T-cell (primary cell): ENCODE measurements around the gene TMEM185B. TPM values are rescaled to one million over a fixed set of nuclear protein-coding genes. Genes with fewer than 3 reads are reported as not detected.

Experiments
- ATAC-seq, 4 experiments: fragments of 200-7000 bp in 3 of 4; fragments of 150-1000 bp in 1 of 4; cut with Tn5 transposase; replicated peaks in 1 of 4; 1 replicate in 3 of 4; 2 replicates in 1 of 4; pipeline ENCODE4 v1.10.0; 2021; ENCODE audit warnings: moderate library complexity in 3 of 4, mild to moderate bottlenecking in 2 of 4, moderate number of reproducible peaks in 1 of 4
- CTCF ChIA-PET, 2 donors: fragments of 300-600 bp; sonication (Branson Sonifier 250); formaldehyde crosslinking; loops; one replicate each; lab custom pipeline; 2022; ENCODE audit warnings: antibody characterized with exemption in 2 of 2; lab: Charles Lee
- POLR2A ChIA-PET, 2 donors: fragments of 300-600 bp; sonication (Branson Sonifier 250); formaldehyde crosslinking; loops; one replicate each; lab custom pipeline; 2022; ENCODE audit warnings: antibody characterized with exemption in 2 of 2; lab: Charles Lee
- DNase-seq, 35 experiments: peaks; one replicate each; pipeline versions ENCODE4 v3.0.0 to v3.0.0-alpha.2; 2013 to 2023
- H3K27ac ChIP-seq: one replicate; pipeline ENCODE4 v1.5.1; 2013; ENCODE audit warnings: low read length
- H3K27me3 ChIP-seq, 2 experiments: replicated peaks in 1 of 2; 1 replicate in 1 of 2; 2 replicates in 1 of 2; pipeline versions ENCODE4 v1.6.1 to v1.7.0; 2013; ENCODE audit warnings: low read length in 1 of 2, mixed read lengths in 1 of 2; ENCODE audit not compliant: control insufficient read depth in 2 of 2, insufficient read depth in 2 of 2; ENCODE audit errors: extremely low read depth in 1 of 2
- H3K36me3 ChIP-seq, 2 donors: 1 replicate in 1 of 2; 2 replicates in 1 of 2; pipeline versions ENCODE4 v1.6.1 to v1.7.0; 2013; ENCODE audit warnings: low read length in 1 of 2; ENCODE audit not compliant: control insufficient read depth in 2 of 2, insufficient read depth in 1 of 2; ENCODE audit errors: extremely low read depth in 1 of 2
- H3K4me1 ChIP-seq, 2 experiments: 1 replicate in 1 of 2; 2 replicates in 1 of 2; pipeline versions ENCODE4 v1.6.1 to v1.7.0; 2013; ENCODE audit warnings: low read length in 2 of 2, mixed read lengths in 1 of 2; ENCODE audit not compliant: insufficient read depth in 2 of 2, control insufficient read depth in 1 of 2; ENCODE audit errors: extremely low read depth in 1 of 2
- H3K4me3 ChIP-seq, 2 donors: 1 replicate in 1 of 2; 2 replicates in 1 of 2; pipeline versions ENCODE4 v1.5.1 to v1.7.0; 2013; ENCODE audit warnings: mild to moderate bottlenecking in 2 of 2, low read length in 1 of 2, moderate library complexity in 1 of 2; ENCODE audit not compliant: control insufficient read depth in 1 of 2; ENCODE audit errors: extremely low read depth in 1 of 2
- H3K9me3 ChIP-seq: 2 replicates; pipeline ENCODE4 v1.7.0; 2013
- H3K27ac Mint-ChIP-seq, 2 donors: one replicate each; pipeline ENCODE4 v1.8.0; 2020 to 2021; ENCODE audit warnings: mild to moderate bottlenecking in 2 of 2, mixed read lengths in 2 of 2
- H3K27me3 Mint-ChIP-seq, 2 donors: one replicate each; pipeline ENCODE4 v1.8.0; 2021 to 2022; ENCODE audit warnings: mixed read lengths in 2 of 2
- H3K36me3 Mint-ChIP-seq: one replicate; pipeline ENCODE4 v1.8.0; 2021; ENCODE audit warnings: mixed read lengths
- H3K4me1 Mint-ChIP-seq, 3 donors: one replicate each; pipeline ENCODE4 v1.8.0; 2020 to 2022; ENCODE audit warnings: mixed read lengths in 3 of 3, mild to moderate bottlenecking in 1 of 3
- H3K4me3 Mint-ChIP-seq, 3 donors: one replicate each; pipeline ENCODE4 v1.8.0; 2020 to 2022; ENCODE audit warnings: mild to moderate bottlenecking in 3 of 3, mixed read lengths in 3 of 3, moderate library complexity in 3 of 3
- H3K9me3 Mint-ChIP-seq, 3 donors: one replicate each; pipeline ENCODE4 v1.8.0; 2020 to 2022; ENCODE audit warnings: mixed read lengths in 3 of 3
- WGBS: methylation state at CpG from one replicate; pipeline ENCODE4 v1.1.5; 2013; ENCODE audit warnings: missing lambda C conversion rate; ENCODE audit not compliant: insufficient coverage; 5-methylcytosine and 5-hydroxymethylcytosine counted together
- total RNA-seq, 35 experiments: library from RNA in 6 of 35; stranded (reverse) in 6 of 35; fragments of 120-200 nt in 1 of 35; gene quantifications; one replicate each; pipeline versions ENCODE4 v1.2.1 to v1.2.4 and lab custom pipeline; 2013 to 2026

The TMEM185B gene
- total RNA-seq, 5 donors from 2014 or later (not counting 1 experiment from before 2014, with no cell fraction given): 14.8 to 25.2 (median 21.9) TPM

- Histone ChIP-seq H3K9me3 (no peaks in the 10 kb centered on the region), H3K36me3 (peaks cover 0 to 4% of the 10 kb centered on the region in 2 donors), H3K4me1 (peaks cover 0 to 30% of the 10 kb centered on the region in 2 experiments), H3K4me3 (no peak overlapping the region), H3K27ac (no peak overlapping the region), H3K27me3 (no peaks in the 10 kb centered on the region)
- H3K9me3 Mint-ChIP-seq: peaks cover 0 to 6% (median 2%) of the 10 kb centered on the region in 3 donors
- CTCF ChIA-PET: no interaction called here
- H3K4me1 Mint-ChIP-seq: peaks cover 50 to 59% (median 54%) of the 10 kb centered on the region in 3 donors
- DNase-seq (peak in 1 of 35 experiments; percentile 9), ATAC-seq (no peak)
- H3K4me3 Mint-ChIP-seq: peak overlapping the region; percentile 54 to 77 (median 77)
- H3K27ac Mint-ChIP-seq: peak overlapping the region in 1 of 2 donors; percentile 36
- WGBS: 67% methylated on average over 6 of the region's 8 CpGs
- POLR2A ChIA-PET: no interaction called here
- H3K36me3 Mint-ChIP-seq: peaks cover 39% of the 10 kb centered on the region
- no peaks in the 10 kb centered on the region for H3K27me3 Mint-ChIP-seq
Observed at GRCh38 chr2:120221616-120222015, 1.6 kb downstream of the TMEM185B start.

- H3K9me3 ChIP-seq: no peaks in the 10 kb centered on the region
- 92% methylated on average over 2 of the region's 2 CpGs for WGBS
- H3K36me3 ChIP-seq: peaks cover 0 to 4% of the 10 kb centered on the region in 2 donors
- H3K36me3 Mint-ChIP-seq: peaks cover 45% of the 10 kb centered on the region
- H3K9me3 Mint-ChIP-seq: peaks cover 0 to 11% (median 6%) of the 10 kb centered on the region in 3 donors
- no peak overlapping the region for H3K4me3 ChIP-seq
- no peaks in the 10 kb centered on the region for H3K27me3 ChIP-seq
- H3K4me3 Mint-ChIP-seq: peak overlapping the region in 1 of 3 donors; percentile 77
- ChIA-PET POLR2A (no interaction called here), CTCF (no interaction called here)
- peaks cover 44 to 53% (median 50%) of the 10 kb centered on the region in 3 donors for H3K4me1 Mint-ChIP-seq
- peaks cover 0 to 30% of the 10 kb centered on the region in 2 experiments for H3K4me1 ChIP-seq
- ATAC-seq (no peak), DNase-seq (no peak)
- no peaks in the 10 kb centered on the region for H3K27me3 Mint-ChIP-seq
- H3K27ac Mint-ChIP-seq: peak overlapping the region in 1 of 2 donors; percentile 44
- H3K27ac ChIP-seq: no peak overlapping the region
Observed at GRCh38 chr2:120220756-120221155, 2.4 kb downstream of the TMEM185B start.

GRCh38 chr2:120219766-120220165 lies 3.4 kb downstream of the TMEM185B start:
- H3K9me3 ChIP-seq: no peaks in the 10 kb centered on the region
- Mint-ChIP-seq H3K4me1 (peaks cover 41 to 51% (median 48%) of the 10 kb centered on the region in 3 donors), H3K9me3 (peaks cover 0 to 11% (median 6%) of the 10 kb centered on the region in 3 donors), H3K4me3 (no peak overlapping the region), H3K36me3 (peaks cover 45% of the 10 kb centered on the region), H3K27ac (no peak overlapping the region), H3K27me3 (no peaks in the 10 kb centered on the region)
- peaks cover 0 to 30% of the 10 kb centered on the region in 2 experiments for H3K4me1 ChIP-seq
- ATAC-seq: no peak
- WGBS: 100% methylated on average over 3 of the region's 5 CpGs
- peaks cover 0 to 4% of the 10 kb centered on the region in 2 donors for H3K36me3 ChIP-seq
- POLR2A ChIA-PET: interaction anchor here in 1 of 2 donors (0.5 kb wide), 1 partner anchor 38 kb away, joined by 3 read pairs; no protein-coding TSS in a partner anchor
- CTCF ChIA-PET: interaction anchor here (0.7 to 1.5 kb wide), 3 partner anchors 45 to 421 kb away, joined by 3 to 4 read pairs (median 3); no protein-coding TSS in a partner anchor
- DNase-seq: peak in 1 of 35 experiments; percentile 9
- H3K27me3 ChIP-seq: no peaks in the 10 kb centered on the region
- no peak overlapping the region for H3K4me3 ChIP-seq
- no peak overlapping the region for H3K27ac ChIP-seq

DNA sequence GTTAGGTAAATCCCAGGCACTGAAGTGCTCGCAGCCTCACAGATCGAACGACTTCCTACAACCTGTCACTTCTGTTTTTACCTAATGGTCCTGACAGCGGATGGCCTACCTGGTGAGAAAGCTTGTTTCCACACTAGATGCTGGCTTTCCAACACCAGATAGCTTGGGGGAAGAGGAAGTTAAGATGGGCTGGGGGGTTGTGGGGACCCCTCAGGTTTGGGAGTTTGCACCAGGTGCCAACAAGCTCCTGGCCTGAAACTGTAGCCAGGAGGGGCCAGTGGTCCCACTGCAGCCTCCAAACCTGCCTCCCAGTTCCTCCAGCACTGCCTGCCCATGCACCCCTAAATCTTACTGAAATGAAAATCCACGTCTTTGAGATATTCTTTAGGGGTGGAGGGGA lies 3.9 kb downstream of the TMEM185B start:
- CTCF ChIA-PET: interaction anchor here (0.6 to 1.5 kb wide), 4 partner anchors 38 to 420 kb away, joined by 3 to 4 read pairs (median 3); no protein-coding TSS in a partner anchor
- WGBS: 80% methylated on average over 1 of the region's 5 CpGs
- H3K9me3 ChIP-seq: no peaks in the 10 kb centered on the region
- no peak overlapping the region for H3K4me3 Mint-ChIP-seq
- no peak for ATAC-seq
- H3K27ac Mint-ChIP-seq: no peak overlapping the region
- H3K9me3 Mint-ChIP-seq: peaks cover 0 to 11% (median 6%) of the 10 kb centered on the region in 3 donors
- no peak overlapping the region for H3K27ac ChIP-seq
- H3K27me3 ChIP-seq: no peaks in the 10 kb centered on the region
- H3K4me1 Mint-ChIP-seq: peaks cover 36 to 46% (median 44%) of the 10 kb centered on the region in 3 donors
- peaks cover 45% of the 10 kb centered on the region for H3K36me3 Mint-ChIP-seq
- peaks cover 0 to 4% of the 10 kb centered on the region in 2 donors for H3K36me3 ChIP-seq
- peaks cover 0 to 28% of the 10 kb centered on the region in 2 experiments for H3K4me1 ChIP-seq
- no peak overlapping the region for H3K4me3 ChIP-seq
- H3K27me3 Mint-ChIP-seq: no peaks in the 10 kb centered on the region
- POLR2A ChIA-PET: no interaction called here
- peak in 2 of 35 experiments; percentile 7 to 12 for DNase-seq

- Histone ChIP-seq H3K4me1 (peaks cover 0 to 19% of the 10 kb centered on the region in 2 experiments), H3K27ac (no peak overlapping the region), H3K4me3 (no peak overlapping the region), H3K27me3 (no peaks in the 10 kb centered on the region), H3K36me3 (peaks cover 0 to 4% of the 10 kb centered on the region in 2 donors), H3K9me3 (no peaks in the 10 kb centered on the region)
- 96% methylated on average over 4 of the region's 5 CpGs for WGBS
- ATAC-seq: no peak
- H3K4me1 Mint-ChIP-seq: peaks cover 28 to 38% (median 37%) of the 10 kb centered on the region in 3 donors
- peaks cover 0 to 11% (median 6%) of the 10 kb centered on the region in 3 donors for H3K9me3 Mint-ChIP-seq
- H3K27me3 Mint-ChIP-seq: no peaks in the 10 kb centered on the region
- POLR2A ChIA-PET: no interaction called here
- peaks cover 45% of the 10 kb centered on the region for H3K36me3 Mint-ChIP-seq
- CTCF ChIA-PET: no interaction called here
- H3K27ac Mint-ChIP-seq: no peak overlapping the region
- H3K4me3 Mint-ChIP-seq: no peak overlapping the region
- peak in 2 of 35 experiments; percentile 7 to 22 for DNase-seq
Observed at GRCh38 chr2:120218181-120218580, 5.0 kb downstream of the TMEM185B start.

DNA sequence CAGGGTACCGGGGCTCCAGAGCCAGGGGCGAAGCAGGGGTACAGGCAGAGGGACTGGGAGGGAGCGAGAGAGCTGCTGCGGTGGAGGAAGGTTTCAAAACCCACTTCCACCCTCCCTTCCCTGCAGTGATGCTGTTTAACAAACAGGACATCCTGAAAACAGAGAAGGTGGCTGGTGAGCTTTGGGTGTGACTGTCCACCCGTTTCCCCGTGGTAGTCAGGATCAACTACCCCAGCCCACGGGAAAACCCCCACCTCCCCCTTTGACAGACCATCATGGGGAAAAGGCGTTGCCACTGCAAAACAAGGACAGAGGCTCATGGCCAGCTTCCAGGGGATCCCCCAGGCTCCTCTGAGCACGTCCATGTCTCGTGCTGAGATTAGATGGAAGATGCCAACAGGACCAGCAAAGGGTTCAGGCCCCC lies 12.9 kb downstream of the TMEM185B start:
- Mint-ChIP-seq H3K4me1 (peaks cover 0 to 6% (median 6%) of the 10 kb centered on the region in 3 donors), H3K27ac (peak overlapping the region; percentile 61 to 83), H3K9me3 (no peaks in the 10 kb centered on the region)

More for the DNA sequence above, 12.9 kb downstream of the TMEM185B start:
- Histone ChIP-seq H3K36me3 (no peaks in the 10 kb centered on the region), H3K4me3 (no peak overlapping the region), H3K4me1 (peaks cover 0 to 15% of the 10 kb centered on the region in 2 experiments), H3K27me3 (no peaks in the 10 kb centered on the region), H3K9me3 (no peaks in the 10 kb centered on the region), H3K27ac (peak overlapping the region; percentile 40)
- Mint-ChIP-seq H3K36me3 (peaks cover 3% of the 10 kb centered on the region), H3K4me3 (no peak overlapping the region), H3K27me3 (no peaks in the 10 kb centered on the region)
- DNase-seq (peak in 1 of 35 experiments; percentile 25), ATAC-seq (peak; percentile 63 to 83 (median 80))
- CTCF ChIA-PET: no interaction called here
- POLR2A ChIA-PET: no interaction called here
- 32% methylated on average over 4 of the region's 10 CpGs for WGBS
